IPS DF 6.9 (cell line): ENCODE data around the gene PARD6G.

ENCODE experiments used
- DNase-seq: peaks from one replicate; pipeline ENCODE4 v3.0.0-alpha.2; 2013; ENCODE audit warnings: low read depth, low spot score
- H3K27ac ChIP-seq: one replicate; pipeline ENCODE4 v1.5.1; 2013; ENCODE audit warnings: low read length, control low read depth
- H3K27me3 ChIP-seq: 2 replicates; pipeline ENCODE4 v1.6.1; 2013; ENCODE audit warnings: mild to moderate bottlenecking, low read length; ENCODE audit not compliant: control insufficient read depth, insufficient read depth
- H3K36me3 ChIP-seq: 2 replicates; pipeline ENCODE4 v1.6.1; 2013; ENCODE audit warnings: low read length; ENCODE audit not compliant: control insufficient read depth, insufficient read depth
- H3K4me1 ChIP-seq: 2 replicates; pipeline ENCODE4 v1.6.1; 2013; ENCODE audit warnings: low read length; ENCODE audit not compliant: control insufficient read depth, insufficient read depth
- H3K4me3 ChIP-seq: 2 replicates; pipeline ENCODE4 v1.5.1; 2013; ENCODE audit warnings: mild to moderate bottlenecking, low read length
- H3K9me3 ChIP-seq: 2 replicates; pipeline ENCODE4 v1.6.1; 2013; ENCODE audit warnings: low read length, inconsistent platforms; ENCODE audit not compliant: control insufficient read depth, insufficient read depth
- WGBS: extraction: QIAGEN DNeasy Blood & Tissue Kit; methylation state at CpG from one replicate; pipeline ENCODE4 v1.1.7; 2013; ENCODE audit warnings: mixed read lengths, missing lambda C conversion rate; ENCODE audit not compliant: insufficient read length, insufficient coverage; 5-methylcytosine and 5-hydroxymethylcytosine counted together

PARD6G gene

DNA sequence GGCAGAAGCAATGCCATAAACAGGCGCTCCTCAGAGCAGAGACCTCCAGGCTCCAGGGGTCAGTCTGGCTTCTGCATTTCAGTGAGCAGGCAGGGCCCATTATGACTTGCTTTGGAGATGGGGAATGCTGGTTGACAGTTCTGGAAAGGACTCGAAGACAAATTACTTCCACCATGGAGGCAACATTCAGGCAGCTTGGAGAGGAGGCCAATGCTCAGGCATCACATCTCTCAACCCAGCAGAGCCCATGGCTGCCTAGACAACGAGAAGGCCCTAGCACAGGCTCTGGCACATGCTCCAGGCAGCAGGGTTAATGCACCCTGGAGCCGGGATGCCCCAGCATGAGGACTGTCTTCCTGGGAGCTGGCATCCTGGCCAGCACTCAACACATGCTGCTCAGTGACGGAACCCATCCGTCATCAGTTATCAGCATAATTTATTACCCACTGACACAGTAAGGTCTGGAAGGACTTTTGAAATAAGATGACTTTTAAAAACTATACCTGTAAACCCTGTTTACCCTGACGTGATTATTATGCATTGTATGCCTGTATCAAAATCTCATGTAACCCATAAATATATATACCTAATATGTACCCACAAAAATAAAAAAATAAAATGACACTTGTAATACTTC is 85.4 kb downstream of the PARD6G start:
- no peaks in the 10 kb centered on the region for H3K4me1 ChIP-seq
- no CpG with 5 or more reads among the region's 7 CpGs for WGBS
- no peaks in the 10 kb centered on the region for H3K27me3 ChIP-seq
- DNase-seq = no peak
- 0 out of 2 replicates have a peak, but pooled peaks cover 8% of the 10 kb centered on the region for H3K36me3 ChIP-seq
- no peaks in the 10 kb centered on the region for H3K9me3 ChIP-seq
- no peak overlapping the region; the same call in 1 of the 2 replicates for H3K4me3 ChIP-seq
- no peak overlapping the region for H3K27ac ChIP-seq

DNA sequence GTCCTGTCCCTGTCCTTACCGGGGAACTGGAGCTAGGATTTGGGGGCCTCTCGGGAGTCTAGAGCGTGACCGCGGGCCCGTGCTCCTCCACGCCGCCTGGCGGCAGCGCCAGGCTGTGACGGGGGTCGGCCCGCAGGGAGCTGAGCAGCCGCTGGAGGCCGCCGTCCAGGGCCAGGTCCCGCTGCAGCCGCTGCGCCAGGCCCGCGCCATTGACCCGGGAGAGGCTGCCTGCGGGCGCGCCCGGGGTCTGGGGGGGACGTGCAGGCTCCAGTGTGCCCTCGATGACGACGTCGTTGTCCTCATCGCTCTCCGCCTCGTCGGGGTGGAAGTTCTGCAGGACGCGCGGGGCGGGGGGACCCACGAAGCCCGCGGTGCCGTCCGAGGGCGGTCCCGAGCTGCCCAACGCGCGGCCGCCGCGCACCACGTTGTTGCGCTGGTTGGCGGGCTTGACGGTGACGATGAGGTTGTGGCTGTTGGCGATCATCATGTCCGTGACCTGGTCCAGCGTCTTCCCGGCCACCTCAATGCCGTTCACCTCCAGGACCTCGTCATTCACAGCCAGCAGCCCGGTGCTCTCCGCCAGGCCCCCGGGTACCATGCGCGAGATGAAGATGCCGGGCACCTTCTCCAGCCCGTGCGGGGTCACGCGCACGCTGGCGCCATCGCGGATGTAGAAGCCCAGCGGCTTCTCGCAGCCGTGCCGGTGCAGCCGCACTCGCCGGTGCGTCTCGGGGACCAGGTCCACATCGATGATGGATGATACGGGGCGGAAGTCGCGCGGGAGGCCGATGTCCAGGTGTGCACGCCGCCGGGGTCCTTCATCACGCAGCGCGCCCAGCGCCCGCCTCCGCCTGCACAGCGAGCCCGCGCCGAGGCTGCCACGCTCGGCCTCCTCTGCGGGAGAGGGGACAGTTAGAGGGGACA is 87.3 kb downstream of the PARD6G start:
- no CpG with 5 or more reads among the region's 109 CpGs for WGBS
- Histone ChIP-seq H3K4me3 (no peak overlapping the region), H3K27ac (no peak overlapping the region), H3K27me3 (no peaks in the 10 kb centered on the region), H3K9me3 (no peaks in the 10 kb centered on the region), H3K4me1 (no peaks in the 10 kb centered on the region), H3K36me3 (0 out of 2 replicates have a peak, but pooled peaks cover 8% of the 10 kb centered on the region)
- DNase-seq = no peak

DNA sequence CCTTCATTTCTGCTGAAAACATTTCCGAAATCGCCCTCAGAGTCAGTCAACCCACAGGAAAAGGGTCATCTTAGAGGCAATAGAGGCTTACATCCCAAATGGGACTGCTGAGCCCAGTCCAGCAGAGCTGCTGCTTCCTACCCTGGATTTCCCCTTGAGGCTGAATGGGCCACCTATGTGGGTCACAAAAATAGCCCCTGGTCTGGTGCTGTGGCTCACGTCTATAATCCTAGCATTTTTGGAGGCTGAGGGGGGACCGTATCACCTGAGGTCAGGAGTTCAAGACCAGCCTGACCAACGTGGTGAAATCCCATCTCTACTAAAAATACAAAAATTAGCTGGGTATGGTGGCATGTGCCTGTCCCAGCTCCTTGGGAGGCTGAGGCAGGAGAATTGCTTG is 88.9 kb downstream of the PARD6G start:
- no CpG with 5 or more reads among the region's 5 CpGs for WGBS
- Histone ChIP-seq H3K27ac (no peak overlapping the region), H3K36me3 (0 out of 2 replicates have a peak, but pooled peaks cover 8% of the 10 kb centered on the region), H3K4me1 (no peaks in the 10 kb centered on the region), H3K27me3 (no peaks in the 10 kb centered on the region), H3K9me3 (no peaks in the 10 kb centered on the region), H3K4me3 (no peak overlapping the region)
- DNase-seq = no peak

DNA sequence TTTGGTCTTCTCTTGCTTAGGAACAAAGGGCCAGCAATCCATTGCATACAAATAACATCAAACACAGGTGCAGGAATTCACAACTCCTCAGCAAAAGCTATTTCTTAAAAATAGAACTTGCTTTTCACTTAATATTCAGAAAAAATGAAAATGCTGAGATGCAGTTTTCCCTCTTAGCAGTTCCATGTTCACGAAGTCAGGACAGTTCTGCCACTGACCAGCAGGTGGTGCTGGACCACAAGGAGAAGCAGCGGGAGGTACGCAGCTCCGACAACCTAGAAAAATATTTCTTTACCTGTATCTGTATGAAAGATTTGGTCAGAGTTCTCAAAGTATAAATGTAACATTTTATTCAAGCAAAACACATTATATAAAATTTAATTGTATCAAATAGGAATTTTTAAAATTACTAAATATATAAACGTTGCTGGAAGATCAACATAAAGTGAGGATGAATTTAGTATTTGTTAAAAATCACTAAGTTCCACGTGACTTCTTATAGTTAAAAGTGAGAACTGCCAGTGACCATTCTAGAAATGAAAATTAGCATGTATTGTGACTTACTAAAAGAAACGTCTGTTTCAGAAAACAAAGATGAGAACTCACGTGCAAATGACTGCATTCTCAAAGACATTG is 89.5 kb downstream of the PARD6G start:
- no CpG with 5 or more reads among the region's 8 CpGs for WGBS
- Histone ChIP-seq H3K27me3 (no peaks in the 10 kb centered on the region), H3K4me3 (no peak overlapping the region), H3K27ac (no peak overlapping the region), H3K36me3 (0 out of 2 replicates have a peak, but pooled peaks cover 8% of the 10 kb centered on the region), H3K9me3 (no peaks in the 10 kb centered on the region), H3K4me1 (no peaks in the 10 kb centered on the region)
- peak; percentile 43 for DNase-seq

DNA sequence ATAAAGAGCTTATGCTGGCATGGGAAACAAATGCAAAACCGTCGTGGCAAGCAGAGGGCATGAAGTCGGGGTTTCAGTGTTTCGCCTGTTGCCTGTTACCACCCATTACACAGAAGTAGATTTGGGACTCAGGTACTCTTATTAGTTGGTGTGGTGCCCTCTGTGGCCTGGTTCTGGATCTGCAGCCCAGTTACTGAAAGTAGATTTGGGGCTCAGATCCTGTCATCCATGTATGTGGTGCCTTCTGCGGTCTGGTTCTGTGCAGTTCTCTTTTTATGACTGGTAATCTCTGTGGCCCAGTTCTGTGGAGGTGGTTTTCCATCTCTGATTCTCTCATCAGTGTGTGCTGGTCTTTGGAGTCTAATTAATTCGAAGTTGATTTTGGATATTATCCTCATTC is 93.0 kb downstream of the PARD6G start:
- DNase-seq = peak; percentile 11
- no peaks in the 10 kb centered on the region for H3K36me3 ChIP-seq
- H3K27me3 ChIP-seq = no peaks in the 10 kb centered on the region
- H3K4me3 ChIP-seq = no peak overlapping the region
- no peaks in the 10 kb centered on the region for H3K4me1 ChIP-seq
- H3K27ac ChIP-seq = no peak overlapping the region
- no peaks in the 10 kb centered on the region for H3K9me3 ChIP-seq
- WGBS = no CpG with 5 or more reads among the region's 6 CpGs

DNA sequence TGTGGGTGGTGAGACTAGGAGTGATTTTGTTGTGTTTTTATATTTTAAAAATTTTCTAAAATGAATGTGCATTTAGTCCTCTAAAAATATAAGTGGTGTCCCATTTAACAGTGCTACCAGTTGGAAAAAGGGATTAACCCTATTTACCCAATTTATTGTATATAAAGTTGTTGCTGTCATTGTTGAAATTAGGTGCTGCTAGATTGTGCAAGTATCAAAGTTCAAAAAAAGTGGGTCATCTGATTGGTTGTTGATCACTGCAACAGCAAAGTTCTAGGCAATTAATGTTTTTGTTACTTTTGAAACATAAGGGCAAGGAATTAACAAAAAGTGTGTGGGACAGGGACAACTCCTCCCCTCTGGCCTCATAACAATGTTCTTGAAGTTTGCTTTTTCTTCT is 97.6 kb downstream of the PARD6G start:
- Histone ChIP-seq H3K27ac (no peak overlapping the region), H3K27me3 (no peaks in the 10 kb centered on the region), H3K9me3 (no peaks in the 10 kb centered on the region), H3K4me3 (no peak overlapping the region), H3K36me3 (peaks cover 5% of the 10 kb centered on the region; the same call in 1 of the 2 replicates), H3K4me1 (no peaks in the 10 kb centered on the region)
- DNase-seq = no peak

DNA sequence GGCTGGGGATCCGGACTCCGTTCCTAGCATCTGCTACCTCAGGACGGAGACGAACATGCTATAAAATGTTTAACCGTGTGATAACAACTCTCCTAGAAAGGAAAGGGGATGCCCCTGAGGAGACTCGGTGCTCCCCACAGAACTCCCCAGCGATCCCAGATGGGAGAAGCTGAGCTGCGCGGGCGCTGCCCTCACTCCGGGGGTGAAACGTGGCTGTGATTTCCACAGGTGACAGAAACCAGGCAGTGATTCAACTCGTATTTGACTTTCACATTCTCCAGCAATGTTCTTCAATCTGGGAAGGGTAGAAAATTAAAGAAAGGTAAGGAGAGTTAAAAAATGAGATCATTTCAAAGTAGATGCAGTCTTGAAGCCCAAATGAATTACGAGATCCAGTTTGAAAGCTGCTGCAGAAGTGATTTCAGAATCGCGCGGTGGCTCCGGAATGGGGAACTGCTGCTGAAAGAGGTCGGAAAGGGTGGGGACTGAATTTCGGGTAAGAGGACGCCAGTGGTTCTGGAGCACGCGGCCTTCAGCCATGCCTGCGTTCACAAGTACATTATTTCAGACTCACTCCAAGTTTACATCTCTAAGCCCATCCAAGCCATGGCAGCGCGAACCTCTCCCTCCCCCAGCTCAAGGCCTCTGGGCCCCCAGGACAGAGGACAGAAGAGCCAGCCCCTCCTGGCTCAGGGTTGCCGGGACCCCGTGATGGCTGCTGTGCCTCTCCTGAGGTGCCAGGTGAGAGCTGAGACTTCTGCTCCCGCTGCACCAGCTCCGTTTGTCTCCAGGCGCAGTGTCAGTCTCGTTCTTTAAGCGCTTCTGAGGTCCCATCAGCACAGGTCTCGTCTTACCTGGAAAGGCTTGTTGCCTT is 98.8 kb downstream of the PARD6G start:
- no peak for DNase-seq
- H3K9me3 ChIP-seq = no peaks in the 10 kb centered on the region
- H3K36me3 ChIP-seq = peaks cover 5% of the 10 kb centered on the region; the same call in 1 of the 2 replicates
- H3K4me1 ChIP-seq = no peaks in the 10 kb centered on the region
- WGBS = no CpG with 5 or more reads among the region's 34 CpGs
- no peaks in the 10 kb centered on the region for H3K27me3 ChIP-seq
- H3K27ac ChIP-seq = no peak overlapping the region
- H3K4me3 ChIP-seq = no peak overlapping the region; the same call in 1 of the 2 replicates

DNA sequence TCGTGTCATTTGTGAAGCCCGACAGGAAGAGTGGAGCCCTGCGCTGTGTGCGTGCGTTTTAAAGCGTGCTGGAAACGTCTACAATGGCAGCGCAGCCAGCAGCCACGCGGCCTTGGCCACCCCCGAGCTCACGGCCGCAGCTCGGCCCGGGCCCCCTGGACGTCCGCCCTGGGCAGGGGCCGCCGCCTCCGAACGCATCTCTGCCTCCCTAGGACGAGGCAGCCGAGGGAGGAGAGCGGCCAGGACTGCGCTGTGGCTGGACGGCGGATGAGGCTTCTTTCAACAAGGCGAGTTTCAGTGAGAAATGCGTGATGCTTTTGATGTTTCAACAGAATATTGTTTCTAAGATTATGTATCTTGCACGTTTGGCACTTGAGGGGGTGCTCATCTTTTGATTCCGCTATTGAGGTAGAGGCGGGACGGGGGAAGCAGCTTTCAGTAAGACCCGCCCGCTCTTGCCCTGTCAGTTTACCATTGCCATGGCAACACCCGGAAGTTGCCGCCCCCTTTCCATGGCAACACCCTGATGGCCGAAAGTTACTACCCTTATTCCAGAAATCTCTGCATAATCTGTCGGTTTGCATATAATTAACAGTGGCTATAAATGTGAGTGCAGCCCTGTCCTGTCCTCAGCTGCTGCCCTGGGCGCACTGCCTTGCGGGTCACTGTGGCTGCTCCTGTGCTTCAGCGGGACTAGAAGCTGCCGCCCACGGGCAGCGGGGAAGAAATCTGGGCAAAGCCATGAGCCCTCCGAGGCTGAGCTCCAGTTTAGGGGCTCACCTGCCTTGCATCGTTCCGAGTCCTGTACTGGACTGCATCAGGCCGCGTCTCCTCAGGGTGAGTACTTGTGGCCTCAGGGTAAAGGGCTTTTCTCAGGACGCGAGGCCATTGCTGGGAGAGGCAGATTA is 99.6 kb downstream of the PARD6G start:
- Histone ChIP-seq H3K27me3 (no peaks in the 10 kb centered on the region), H3K4me1 (no peaks in the 10 kb centered on the region), H3K9me3 (no peaks in the 10 kb centered on the region), H3K36me3 (peaks cover 5% of the 10 kb centered on the region; the same call in 1 of the 2 replicates), H3K4me3 (peak overlapping the region; percentile 6), H3K27ac (no peak overlapping the region)
- no peak for DNase-seq
- no CpG with 5 or more reads among the region's 52 CpGs for WGBS

DNA sequence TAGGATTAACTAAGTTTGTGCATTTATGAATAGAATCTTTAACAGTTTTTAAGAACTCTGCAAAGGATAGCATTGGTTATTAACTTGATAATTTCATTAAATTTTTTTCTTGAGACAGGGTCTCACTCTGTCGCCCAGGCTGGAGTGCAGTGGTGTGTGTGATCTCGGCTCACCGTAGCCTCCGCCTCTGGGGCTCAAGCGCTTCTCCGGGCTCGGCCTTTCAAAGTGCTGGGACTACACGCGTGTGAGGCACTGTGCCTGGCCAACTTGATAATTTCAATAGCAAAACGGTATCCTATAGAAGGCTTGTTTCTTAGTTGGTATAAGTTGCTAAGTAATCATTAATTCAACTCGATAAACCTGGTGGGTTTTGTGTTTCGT is 100.3 kb downstream of the PARD6G start:
- no peak for DNase-seq
- H3K9me3 ChIP-seq = no peaks in the 10 kb centered on the region
- no CpG with 5 or more reads among the region's 12 CpGs for WGBS
- no peak overlapping the region for H3K27ac ChIP-seq
- H3K4me3 ChIP-seq = peak overlapping the region; percentile 6
- peaks cover 5% of the 10 kb centered on the region; the same call in 1 of the 2 replicates for H3K36me3 ChIP-seq
- no peaks in the 10 kb centered on the region for H3K4me1 ChIP-seq
- H3K27me3 ChIP-seq = no peaks in the 10 kb centered on the region
